ENCODE results near the gene PKN1. TPM values are rescaled to one million over a fixed set of nuclear protein-coding genes. Genes with fewer than 3 reads are reported as not detected.
A peak's percentile ranks its signal among the peaks of the same experiment; 100 is the strongest.

Gene PKN1
- total and polyA plus RNA-seq, 3 donors from 2014 or later, result 116 to 259 (median 204) TPM

GRCh38 chr19:14416817-14417231, 16.3 kb upstream of the PKN1 start:
- no peak for TF ChIP-seq POLR2A (IDR thresholded peaks at IDR 0.05)
- no peak for TF ChIP-seq CTCF (IDR thresholded peaks at IDR 0.05)
- WGBS, 2 donors, result 73 to 78% methylated on average over 6 of the region's 6 CpGs
- DNase-seq, result no peak
- no peaks in the 10 kb centered on the region for H3K27me3 ChIP-seq
- intact Hi-C loops (cut with DNase I; ENCODE audit: low total_unique reads), result no loop called here
- peaks cover 21% of the 10 kb centered on the region for H3K4me1 ChIP-seq
- no peak overlapping the region for H3K4me3 ChIP-seq
- H3K36me3 ChIP-seq (ENCODE audit: low read depth, missing control alignments), result no peaks in the 10 kb centered on the region
- no peaks in the 10 kb centered on the region for H3K9me3 ChIP-seq
- no peak overlapping the region for H3K27ac ChIP-seq

GRCh38 chr19:14418856-14419105, 14.3 kb upstream of the PKN1 start:
- 0 to 1% methylated on average over 13 to 23 of the region's 23 CpGs for WGBS, 2 donors
- Histone ChIP-seq H3K4me1 (peaks cover 18% of the 10 kb centered on the region), H3K27ac (peak overlapping the region; percentile 93 to 97), H3K4me3 (peak overlapping the region; percentile 91 to 94), H3K27me3 (no peaks in the 10 kb centered on the region), H3K9me3 (no peaks in the 10 kb centered on the region), H3K36me3 (ENCODE audit: low read depth, missing control alignments) (no peaks in the 10 kb centered on the region)
- intact Hi-C loops (cut with DNase I; ENCODE audit: low total_unique reads), result no loop called here
- TF ChIP-seq POLR2A (IDR thresholded peaks at IDR 0.05) (no peak), CTCF (IDR thresholded peaks at IDR 0.05) (no peak)
- DNase-seq, result no peak

GRCh38 chr19:14419106-14419813, 13.8 kb upstream of the PKN1 start, which contains the start of gene DDX39A:
TSS of gene DDX39A (minus strand) at chr19:14419341. CDS start at chr19:14413220, 6,121 bp downstream.
- Histone ChIP-seq H3K27ac (peak within 1 kb of the TSS; percentile 93 to 97), H3K4me3 (peak within 1 kb of the TSS; percentile 91 to 94), H3K27me3 (no peaks in the 10 kb centered on the region), H3K4me1 (peaks cover 15% of the 10 kb centered on the region), H3K9me3 (no peaks in the 10 kb centered on the region), H3K36me3 (ENCODE audit: low read depth, missing control alignments) (no peaks in the 10 kb centered on the region)
- 0 to 1% methylated on average over 49 to 57 of the region's 57 CpGs for WGBS, 2 donors
- intact Hi-C loops (cut with DNase I; ENCODE audit: low total_unique reads), result no loop called here
- peak; percentile 100 for DNase-seq
- no peak for TF ChIP-seq CTCF (IDR thresholded peaks at IDR 0.05)
- no peak for TF ChIP-seq POLR2A (IDR thresholded peaks at IDR 0.05)

- Histone ChIP-seq H3K9me3 (no peaks in the 10 kb centered on the region), H3K4me1 (peaks cover 3% of the 10 kb centered on the region), H3K4me3 (no peak overlapping the region), H3K27me3 (no peaks in the 10 kb centered on the region), H3K36me3 (ENCODE audit: low read depth, missing control alignments) (no peaks in the 10 kb centered on the region), H3K27ac (peak overlapping the region; percentile 48 to 65)
- no peak for TF ChIP-seq CTCF (IDR thresholded peaks at IDR 0.05)
- TF ChIP-seq POLR2A (IDR thresholded peaks at IDR 0.05), result no peak
- DNase-seq, result peak; percentile 91
- intact Hi-C loops (cut with DNase I; ENCODE audit: low total_unique reads), result loop anchor here (10.0 kb wide), 1 partner anchor 49 kb away; the partner anchor contains the start of gene PTGER1
- WGBS, 2 donors, result 52 to 64% methylated on average over 7 of the region's 7 CpGs
These were observed 7.4 kb upstream of the PKN1 start for GRCh38 chr19:14425696-14426138.

GRCh38 chr19:14427461-14427860, 5.6 kb upstream of the PKN1 start:
- peaks cover 4% of the 10 kb centered on the region for H3K4me1 ChIP-seq
- WGBS, 2 donors, result 56 to 66% methylated on average over 2 of the region's 2 CpGs
- no peaks in the 10 kb centered on the region for H3K9me3 ChIP-seq
- intact Hi-C loops (cut with DNase I; ENCODE audit: low total_unique reads), result loop anchor here (10.0 kb wide), 1 partner anchor 47 kb away; the partner anchor contains the start of gene PTGER1
- peak overlapping the region in 1 of 2 donors; percentile 19 for H3K27ac ChIP-seq
- no peaks in the 10 kb centered on the region for H3K36me3 ChIP-seq (ENCODE audit: low read depth, missing control alignments)
- H3K4me3 ChIP-seq, result no peak overlapping the region
- no peak for DNase-seq
- TF ChIP-seq POLR2A (IDR thresholded peaks at IDR 0.05), result no peak
- TF ChIP-seq CTCF (IDR thresholded peaks at IDR 0.05), result no peak
- no peaks in the 10 kb centered on the region for H3K27me3 ChIP-seq
